Measurements from ENCODE around the gene PNMT. TPM values are rescaled to one million over a fixed set of nuclear protein-coding genes. Genes with fewer than 3 reads are reported as not detected.
"Not testable (repeated sequence)": the region's sequence is repeated elsewhere in the genome, so short reads cannot be mapped to it uniquely, and the experiment has no call there.

The PNMT gene
- total RNA-seq, 4 donors from 2014 or later, result 1.1 to 3.3 (median 1.2) TPM; not detected in 1

DNA sequence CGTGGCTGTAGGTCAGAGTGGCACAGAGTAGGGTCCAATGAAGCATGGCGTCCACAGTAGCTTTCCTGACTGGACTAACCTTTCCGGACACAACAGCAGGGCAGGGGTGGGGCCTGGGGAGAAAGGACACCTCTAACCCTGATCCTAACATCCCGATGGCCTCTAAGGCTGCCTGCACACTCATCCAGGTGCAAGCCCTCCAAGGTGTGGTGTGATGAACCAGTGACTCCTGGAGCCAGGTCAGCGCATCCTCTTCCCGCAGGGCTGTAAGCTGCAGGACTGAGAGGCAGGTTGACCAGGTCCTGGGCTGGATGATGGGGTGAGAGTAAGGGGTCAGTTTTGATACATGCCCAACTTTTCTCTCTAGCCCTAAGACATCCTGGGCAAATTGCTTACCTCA lies 28.5 kb downstream of the PNMT start:
- Histone ChIP-seq H3K9me3 (no peaks in the 10 kb centered on the region), H3K36me3 (no peaks in the 10 kb centered on the region), H3K27ac (no peak overlapping the region), H3K4me1 (peaks cover 6 to 14% of the 10 kb centered on the region in 2 donors), H3K27me3 (no peaks in the 10 kb centered on the region), H3K4me3 (replicated peaks in 1 of 3) (no peak overlapping the region)
- TF ChIP-seq, protein P1, sequence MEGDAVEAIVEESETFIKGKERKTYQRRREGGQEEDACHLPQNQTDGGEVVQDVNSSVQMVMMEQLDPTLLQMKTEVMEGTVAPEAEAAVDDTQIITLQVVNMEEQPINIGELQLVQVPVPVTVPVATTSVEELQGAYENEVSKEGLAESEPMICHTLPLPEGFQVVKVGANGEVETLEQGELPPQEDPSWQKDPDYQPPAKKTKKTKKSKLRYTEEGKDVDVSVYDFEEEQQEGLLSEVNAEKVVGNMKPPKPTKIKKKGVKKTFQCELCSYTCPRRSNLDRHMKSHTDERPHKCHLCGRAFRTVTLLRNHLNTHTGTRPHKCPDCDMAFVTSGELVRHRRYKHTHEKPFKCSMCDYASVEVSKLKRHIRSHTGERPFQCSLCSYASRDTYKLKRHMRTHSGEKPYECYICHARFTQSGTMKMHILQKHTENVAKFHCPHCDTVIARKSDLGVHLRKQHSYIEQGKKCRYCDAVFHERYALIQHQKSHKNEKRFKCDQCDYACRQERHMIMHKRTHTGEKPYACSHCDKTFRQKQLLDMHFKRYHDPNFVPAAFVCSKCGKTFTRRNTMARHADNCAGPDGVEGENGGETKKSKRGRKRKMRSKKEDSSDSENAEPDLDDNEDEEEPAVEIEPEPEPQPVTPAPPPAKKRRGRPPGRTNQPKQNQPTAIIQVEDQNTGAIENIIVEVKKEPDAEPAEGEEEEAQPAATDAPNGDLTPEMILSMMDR (IDR thresholded peaks at IDR 0.05), result no peak
- TF ChIP-seq POLR2A (IDR thresholded peaks at IDR 0.05), result no peak
- intact Hi-C loops (cut with DNase I), result no loop called here
- DNase-seq, result no peak
- 80 to 81% methylated on average over 3 to 6 of the region's 6 CpGs for WGBS, 2 donors

DNA sequence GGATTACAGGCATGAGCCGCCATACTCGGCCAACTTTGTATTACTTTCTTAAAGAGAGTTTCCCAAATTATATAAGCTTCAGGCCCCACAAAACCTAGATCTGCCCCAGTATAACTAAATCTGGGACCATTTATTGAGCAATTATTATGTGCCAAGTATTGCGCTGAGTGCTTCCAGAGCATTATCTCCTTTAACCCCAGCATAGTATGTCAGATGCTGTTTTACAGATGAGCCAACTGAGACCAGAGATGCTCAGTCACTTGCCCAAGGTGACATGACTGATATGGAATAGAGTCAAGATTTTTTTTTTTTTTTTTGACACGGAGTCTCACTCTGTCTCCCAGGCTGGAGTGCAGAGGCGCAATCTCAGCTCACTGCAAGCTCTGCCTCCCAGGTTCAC lies 29.7 kb downstream of the PNMT start:
- Histone ChIP-seq H3K9me3 (no peaks in the 10 kb centered on the region), H3K4me1 (peaks cover 16 to 25% of the 10 kb centered on the region in 2 donors), H3K27ac (no peak overlapping the region), H3K4me3 (replicated peaks in 1 of 3) (no peak overlapping the region), H3K36me3 (no peaks in the 10 kb centered on the region), H3K27me3 (no peaks in the 10 kb centered on the region)
- intact Hi-C loops (cut with DNase I), result no loop called here
- DNase-seq, result no peak
- TF ChIP-seq POLR2A (IDR thresholded peaks at IDR 0.05), result no peak
- TF ChIP-seq, protein P1 (IDR thresholded peaks at IDR 0.05), result no peak
- WGBS, 2 donors, result 94 to 95% methylated on average over 5 of the region's 5 CpGs

- not testable (repeated sequence) for H3K9me3 ChIP-seq
Observed at GRCh38 chr17:39699157-39699817, 31.0 kb downstream of the PNMT start.

DNA sequence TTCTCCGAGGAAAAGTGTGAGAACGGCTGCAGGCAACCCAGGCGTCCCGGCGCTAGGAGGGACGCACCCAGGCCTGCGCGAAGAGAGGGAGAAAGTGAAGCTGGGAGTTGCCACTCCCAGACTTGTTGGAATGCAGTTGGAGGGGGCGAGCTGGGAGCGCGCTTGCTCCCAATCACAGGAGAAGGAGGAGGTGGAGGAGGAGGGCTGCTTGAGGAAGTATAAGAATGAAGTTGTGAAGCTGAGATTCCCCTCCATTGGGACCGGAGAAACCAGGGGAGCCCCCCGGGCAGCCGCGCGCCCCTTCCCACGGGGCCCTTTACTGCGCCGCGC lies 31.5 kb downstream of the PNMT start, which contains the start of gene ERBB2:
TSS of gene ERBB2 (plus strand) at position 247 of the 330 bp plus-strand sequence. CDS start 175 bp downstream, outside the sequence.
- 1 to 2% methylated on average over 16 to 17 of the region's 20 CpGs for WGBS, 2 donors
- peak; percentile 89 to 90 for DNase-seq
- Histone ChIP-seq H3K27ac (peak within 1 kb of the TSS; percentile 90 to 97 (median 92)), H3K4me1 (peaks cover 34 to 43% of the 10 kb centered on the region in 2 donors), H3K36me3 (no peaks in the 10 kb centered on the region), H3K27me3 (no peaks in the 10 kb centered on the region), H3K9me3 (no peaks in the 10 kb centered on the region), H3K4me3 (replicated peaks in 1 of 3) (peak within 1 kb of the TSS; percentile 13 to 91 (median 70))
- TF ChIP-seq, protein P1 (IDR thresholded peaks at IDR 0.05), result no peak
- TF ChIP-seq POLR2A (IDR thresholded peaks at IDR 0.05), result peak in 1 of 2 donors; percentile 94
- intact Hi-C loops (cut with DNase I), result no loop called here

More at GRCh38 chr17:39699157-39699817, 31.0 kb downstream of the PNMT start:
- H3K27me3 ChIP-seq; DNase-seq; intact Hi-C loops (cut with DNase I); H3K36me3 ChIP-seq: not testable (repeated sequence)
- peaks cover 29 to 38% of the 10 kb centered on the region in 2 donors for H3K4me1 ChIP-seq
- H3K27ac ChIP-seq, result peak overlapping the region; percentile 76 to 97 (median 90)
- peak overlapping the region in 1 of 3 donors; percentile 91 for H3K4me3 ChIP-seq (replicated peaks in 1 of 3)
- 45 to 46% methylated on average over 11 of the region's 11 CpGs for WGBS, 2 donors

DNA sequence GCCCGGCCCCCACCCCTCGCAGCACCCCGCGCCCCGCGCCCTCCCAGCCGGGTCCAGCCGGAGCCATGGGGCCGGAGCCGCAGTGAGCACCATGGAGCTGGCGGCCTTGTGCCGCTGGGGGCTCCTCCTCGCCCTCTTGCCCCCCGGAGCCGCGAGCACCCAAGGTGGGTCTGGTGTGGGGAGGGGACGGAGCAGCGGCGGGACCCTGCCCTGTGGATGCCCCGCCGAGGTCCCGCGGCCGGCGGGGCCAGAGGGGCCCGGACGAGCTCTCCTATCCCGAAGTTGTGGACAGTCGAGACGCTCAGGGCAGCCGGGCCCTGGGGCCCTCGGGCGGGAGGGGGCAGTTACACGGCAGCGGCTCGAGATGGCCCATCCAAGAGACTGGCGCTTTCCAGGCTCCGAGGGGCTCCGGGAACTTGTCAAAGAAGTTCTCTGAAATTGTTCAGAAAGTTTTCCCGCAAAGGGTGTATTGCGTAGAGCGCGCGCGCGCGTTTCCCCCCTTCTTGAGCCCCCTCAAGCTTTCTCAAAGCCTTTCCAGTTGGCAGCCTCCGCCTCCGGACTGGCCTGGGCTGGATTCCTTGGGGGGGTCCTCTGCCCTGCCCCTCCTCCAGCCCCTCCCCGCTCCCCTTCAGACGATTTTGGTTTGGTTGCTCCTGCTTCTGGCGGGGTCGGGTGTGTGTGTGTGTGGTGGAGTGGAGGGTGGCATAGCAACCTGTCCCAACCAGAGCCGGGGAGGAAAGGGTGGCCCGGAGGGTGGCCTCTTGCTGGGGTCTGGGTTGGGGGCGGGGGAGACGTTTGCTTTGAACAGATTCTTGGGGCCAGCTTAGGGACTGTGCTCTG lies 32.1 kb downstream of the PNMT start:
- intact Hi-C loops (cut with DNase I), result no loop called here
- H3K4me1 ChIP-seq, result peaks cover 40 to 49% of the 10 kb centered on the region in 2 donors
- peak; percentile 64 to 67 for DNase-seq

More for the DNA sequence above, 32.1 kb downstream of the PNMT start:
- no peaks in the 10 kb centered on the region for H3K9me3 ChIP-seq
- no peak for TF ChIP-seq POLR2A (IDR thresholded peaks at IDR 0.05)
- TF ChIP-seq, protein P1 (IDR thresholded peaks at IDR 0.05), result no peak
- WGBS, 2 donors, result 2 to 3% methylated on average over 26 to 38 of the region's 57 CpGs
- no peaks in the 10 kb centered on the region for H3K27me3 ChIP-seq
- peak overlapping the region; percentile 90 to 97 (median 92) for H3K27ac ChIP-seq
- no peaks in the 10 kb centered on the region for H3K36me3 ChIP-seq
- H3K4me3 ChIP-seq (replicated peaks in 1 of 3), result peak overlapping the region; percentile 13 to 91 (median 70)

Data from thyroid gland (tissue), 4 donors.